HepG2 (cell line): Measurements from ENCODE around the gene TSSK1B. TPM values are rescaled to one million over a fixed set of nuclear protein-coding genes. Genes with fewer than 3 reads are reported as not detected.

Experiments used
- DBP ChIP-seq: sonication (generic); formaldehyde crosslinking; IDR thresholded peaks from 2 replicates; pipeline ENCODE4 v1.4.0; 2020; ENCODE audit warnings: missing genetic modification reagents; ENCODE audit errors: not compliant biosample characterization
- KIAA2018 ChIP-seq: sonication (generic); formaldehyde crosslinking; IDR thresholded peaks from 2 replicates; pipeline ENCODE4 v1.5.0; 2020; ENCODE audit warnings: mild to moderate bottlenecking, missing genetic modification reagents, borderline replicate concordance
- NFYB ChIP-seq: sonication (generic); formaldehyde crosslinking; IDR thresholded peaks from 2 replicates; pipeline ENCODE4 v1.4.0; 2020; ENCODE audit warnings: missing genetic modification reagents
- RNF219 ChIP-seq: sonication (generic); formaldehyde crosslinking; IDR thresholded peaks from 2 replicates; pipeline ENCODE4 v1.5.0; 2020; ENCODE audit warnings: mild to moderate bottlenecking, missing genetic modification reagents
- SCMH1 ChIP-seq: sonication (generic); formaldehyde crosslinking; IDR thresholded peaks from 2 replicates; pipeline ENCODE4 v1.9.0; 2021; ENCODE audit warnings: missing genetic modification reagents, mild to moderate bottlenecking, borderline replicate concordance
- ZNF138 ChIP-seq: sonication (generic); formaldehyde crosslinking; IDR thresholded peaks from 2 replicates; pipeline ENCODE4 v1.5.0; 2020; ENCODE audit warnings: mild to moderate bottlenecking, low read depth, missing genetic modification reagents
- polyA plus RNA-seq, 8 experiments: library from polyadenylated mRNA; depleted of rRNA in 3 of 8; stranded (reverse) in 7 of 8; unstranded in 1 of 8; fragments of >200 nt; fragmentation: Illumina TruSeq in 4 of 8; extraction: Trizol in 4 of 8; gene quantifications; 2 replicates each; pipeline versions ENCODE4 v1.2.1 to v1.2.3, GENCODE V29; 2011 to 2016; ENCODE audit warnings: low read depth in 4 of 8, missing spikeins in 1 of 8, mixed read lengths in 1 of 8; ENCODE audit not compliant: insufficient read depth in 1 of 8
- total RNA-seq, 5 experiments: library from RNA; depleted of rRNA; stranded (reverse); fragments of >200 nt; fragmentation: Illumina TruSeq; extraction: Trizol; gene quantifications; 2 replicates each; pipeline ENCODE4 v1.2.3, GENCODE V29; 2016; ENCODE audit warnings: low read depth in 1 of 5

TSSK1B gene
- total and polyA plus RNA-seq, 2 of the 13 experiments (the other 11 are each of a cell fraction or from before 2014, with no cell fraction given), result not detected

- TF ChIP-seq KIAA2018 (CRISPR knock-in tag) (no peak), ZNF138 (CRISPR knock-in tag) (no peak), RNF219 (CRISPR knock-in tag) (no peak), SCMH1 (CRISPR knock-in tag) (no peak), NFYB (CRISPR knock-in tag) (no peak), DBP (CRISPR knock-in tag) (no peak)
Measured at GRCh38 chr5:113451797-113452196, 17.0 kb upstream of the TSSK1B start (continued).
